ENCODE data around the gene APBA2.

APBA2 gene

DNA sequence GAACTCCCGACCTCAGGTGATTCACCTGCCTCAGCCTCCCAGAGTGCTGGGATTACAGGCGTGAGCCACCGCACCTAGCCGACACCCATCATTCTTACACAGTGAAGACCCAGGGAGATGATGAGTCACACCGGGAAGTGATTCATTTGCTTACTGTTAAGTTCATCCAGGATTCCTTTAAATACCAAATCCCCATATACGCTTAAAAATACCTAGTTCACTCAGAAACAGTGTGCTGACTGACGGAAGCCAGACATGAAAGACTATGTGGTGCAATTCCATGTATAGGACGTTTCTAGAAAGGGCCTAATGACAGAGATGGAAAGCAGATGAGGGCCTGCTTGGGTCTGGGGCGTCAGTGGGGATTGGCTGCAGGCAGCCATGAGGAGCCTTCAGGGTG, 75.2 kb downstream of the APBA2 start (continued):
- TF ChIP-seq, protein P1, sequence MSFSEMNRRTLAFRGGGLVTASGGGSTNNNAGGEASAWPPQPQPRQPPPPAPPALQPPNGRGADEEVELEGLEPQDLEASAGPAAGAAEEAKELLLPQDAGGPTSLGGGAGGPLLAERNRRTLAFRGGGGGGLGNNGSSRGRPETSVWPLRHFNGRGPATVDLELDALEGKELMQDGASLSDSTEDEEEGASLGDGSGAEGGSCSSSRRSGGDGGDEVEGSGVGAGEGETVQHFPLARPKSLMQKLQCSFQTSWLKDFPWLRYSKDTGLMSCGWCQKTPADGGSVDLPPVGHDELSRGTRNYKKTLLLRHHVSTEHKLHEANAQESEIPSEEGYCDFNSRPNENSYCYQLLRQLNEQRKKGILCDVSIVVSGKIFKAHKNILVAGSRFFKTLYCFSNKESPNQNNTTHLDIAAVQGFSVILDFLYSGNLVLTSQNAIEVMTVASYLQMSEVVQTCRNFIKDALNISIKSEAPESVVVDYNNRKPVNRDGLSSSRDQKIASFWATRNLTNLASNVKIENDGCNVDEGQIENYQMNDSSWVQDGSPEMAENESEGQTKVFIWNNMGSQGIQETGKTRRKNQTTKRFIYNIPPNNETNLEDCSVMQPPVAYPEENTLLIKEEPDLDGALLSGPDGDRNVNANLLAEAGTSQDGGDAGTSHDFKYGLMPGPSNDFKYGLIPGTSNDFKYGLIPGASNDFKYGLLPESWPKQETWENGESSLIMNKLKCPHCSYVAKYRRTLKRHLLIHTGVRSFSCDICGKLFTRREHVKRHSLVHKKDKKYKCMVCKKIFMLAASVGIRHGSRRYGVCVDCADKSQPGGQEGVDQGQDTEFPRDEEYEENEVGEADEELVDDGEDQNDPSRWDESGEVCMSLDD (tag by site-specific recombination; IDR thresholded peaks at IDR 0.05) = no peak
- TF ChIP-seq ZNF394 (tag by site-specific recombination; IDR thresholded peaks at IDR 0.05; ENCODE audit: borderline replicate concordance) (no peak), ZNF843 (tag by site-specific recombination; IDR thresholded peaks at IDR 0.05) (no peak), REPIN1 (tag by site-specific recombination; IDR thresholded peaks at IDR 0.05; ENCODE audit: low read depth) (no peak), ZNF654 (tag by site-specific recombination; IDR thresholded peaks at IDR 0.05; ENCODE audit: low read depth) (no peak), ZNF157 (tag by site-specific recombination; IDR thresholded peaks at IDR 0.05) (no peak), YY2 (tag by site-specific recombination; IDR thresholded peaks at IDR 0.05) (no peak), ZNF777 (tag by site-specific recombination; IDR thresholded peaks at IDR 0.05; ENCODE audit: borderline replicate concordance) (no peak)
- TF ChIP-seq, protein P2, sequence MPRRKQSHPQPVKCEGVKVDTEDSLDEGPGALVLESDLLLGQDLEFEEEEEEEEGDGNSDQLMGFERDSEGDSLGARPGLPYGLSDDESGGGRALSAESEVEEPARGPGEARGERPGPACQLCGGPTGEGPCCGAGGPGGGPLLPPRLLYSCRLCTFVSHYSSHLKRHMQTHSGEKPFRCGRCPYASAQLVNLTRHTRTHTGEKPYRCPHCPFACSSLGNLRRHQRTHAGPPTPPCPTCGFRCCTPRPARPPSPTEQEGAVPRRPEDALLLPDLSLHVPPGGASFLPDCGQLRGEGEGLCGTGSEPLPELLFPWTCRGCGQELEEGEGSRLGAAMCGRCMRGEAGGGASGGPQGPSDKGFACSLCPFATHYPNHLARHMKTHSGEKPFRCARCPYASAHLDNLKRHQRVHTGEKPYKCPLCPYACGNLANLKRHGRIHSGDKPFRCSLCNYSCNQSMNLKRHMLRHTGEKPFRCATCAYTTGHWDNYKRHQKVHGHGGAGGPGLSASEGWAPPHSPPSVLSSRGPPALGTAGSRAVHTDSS (tag by site-specific recombination; IDR thresholded peaks at IDR 0.05) = no peak

DNA sequence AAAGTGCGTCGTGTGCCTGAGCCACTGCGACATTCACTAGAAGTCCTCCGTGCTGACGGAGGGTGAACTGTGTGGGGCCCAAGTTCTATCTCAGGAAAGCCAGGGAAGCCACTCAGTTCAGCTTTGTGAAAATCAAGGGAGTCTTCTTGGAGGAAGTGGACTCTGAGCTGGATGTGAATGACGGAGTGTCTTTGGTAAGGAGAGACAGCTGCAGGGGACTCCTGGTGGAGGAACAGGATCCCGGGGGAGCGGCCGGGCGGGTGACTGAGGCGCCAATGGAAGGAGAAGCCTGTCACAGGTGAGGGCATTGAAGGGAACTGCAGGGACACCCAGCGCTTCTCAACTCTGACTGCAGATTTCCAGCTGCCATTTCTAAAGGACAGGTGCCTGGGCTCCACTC, 75.6 kb downstream of the APBA2 start:
- Histone ChIP-seq H3K4me3 (ENCODE audit: low read depth, low read length) (no peak overlapping the region), H3K36me3 (ENCODE audit: control insufficient read depth in 2 of 2, insufficient read depth in 1 of 2, low read length in 2 of 2) (no peaks in the 10 kb centered on the region), H3K9me3 (ENCODE audit: control insufficient read depth, insufficient read depth, low read depth, low read length) (no peaks in the 10 kb centered on the region), H3K27ac (ENCODE audit: extremely low read depth, low read depth, low read length) (no peak overlapping the region), H3K4me1 (ENCODE audit: control insufficient read depth, insufficient read depth, low read length) (no peaks in the 10 kb centered on the region)
- TF ChIP-seq ZNF623 (tag by site-specific recombination; IDR thresholded peaks at IDR 0.05) (no peak), ZNF274 (IDR thresholded peaks at IDR 0.05; ENCODE audit: low read length) (no peak), ZNF274 (tag by site-specific recombination; IDR thresholded peaks at IDR 0.05; ENCODE audit: borderline replicate concordance) (no peak), HOXC10 (CRISPR knock-in tag; IDR thresholded peaks at IDR 0.05) (no peak), ZFP3 (tag by site-specific recombination; IDR thresholded peaks at IDR 0.05; ENCODE audit: low read depth) (no peak), ZNF558 (tag by site-specific recombination; IDR thresholded peaks at IDR 0.05) (no peak), ZNF777 (tag by site-specific recombination; IDR thresholded peaks at IDR 0.05; ENCODE audit: borderline replicate concordance) (no peak), ZNF175 (tag by site-specific recombination; IDR thresholded peaks at IDR 0.05) (no peak), OSR2 (tag by site-specific recombination; IDR thresholded peaks at IDR 0.05) (no peak), ZNF37A (tag by site-specific recombination; IDR thresholded peaks at IDR 0.05) (no peak), ZBTB8A (tag by site-specific recombination; IDR thresholded peaks at IDR 0.05) (no peak), ZNF112 (tag by site-specific recombination; IDR thresholded peaks at IDR 0.05) (no peak)
- TF ChIP-seq, protein P3, sequence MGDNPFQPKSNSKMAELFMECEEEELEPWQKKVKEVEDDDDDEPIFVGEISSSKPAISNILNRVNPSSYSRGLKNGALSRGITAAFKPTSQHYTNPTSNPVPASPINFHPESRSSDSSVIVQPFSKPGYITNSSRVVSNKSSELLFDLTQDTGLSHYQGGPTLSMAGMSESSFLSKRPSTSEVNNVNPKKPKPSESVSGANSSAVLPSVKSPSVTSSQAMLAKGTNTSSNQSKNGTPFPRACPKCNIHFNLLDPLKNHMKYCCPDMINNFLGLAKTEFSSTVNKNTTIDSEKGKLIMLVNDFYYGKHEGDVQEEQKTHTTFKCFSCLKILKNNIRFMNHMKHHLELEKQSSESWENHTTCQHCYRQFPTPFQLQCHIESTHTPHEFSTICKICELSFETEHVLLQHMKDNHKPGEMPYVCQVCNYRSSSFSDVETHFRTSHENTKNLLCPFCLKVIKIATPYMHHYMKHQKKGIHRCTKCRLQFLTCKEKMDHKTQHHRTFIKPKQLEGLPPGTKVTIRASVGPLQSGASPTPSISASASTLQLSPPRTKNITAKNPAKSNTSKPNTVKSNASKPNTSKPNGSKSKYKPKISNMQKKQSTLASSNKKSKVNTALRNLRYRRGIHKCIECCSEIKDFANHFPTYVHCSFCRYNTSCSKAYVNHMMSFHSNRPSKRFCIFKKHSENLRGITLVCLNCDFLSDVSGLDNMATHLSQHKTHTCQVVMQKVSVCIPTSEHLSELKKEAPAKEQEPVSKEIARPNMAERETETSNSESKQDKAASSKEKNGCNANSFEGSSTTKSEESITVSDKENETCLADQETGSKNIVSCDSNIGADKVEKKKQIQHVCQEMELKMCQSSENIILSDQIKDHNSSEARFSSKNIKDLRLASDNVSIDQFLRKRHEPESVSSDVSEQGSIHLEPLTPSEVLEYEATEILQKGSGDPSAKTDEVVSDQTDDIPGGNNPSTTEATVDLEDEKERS (tag by site-specific recombination; IDR thresholded peaks at IDR 0.05) = no peak
- TF ChIP-seq, protein P4, sequence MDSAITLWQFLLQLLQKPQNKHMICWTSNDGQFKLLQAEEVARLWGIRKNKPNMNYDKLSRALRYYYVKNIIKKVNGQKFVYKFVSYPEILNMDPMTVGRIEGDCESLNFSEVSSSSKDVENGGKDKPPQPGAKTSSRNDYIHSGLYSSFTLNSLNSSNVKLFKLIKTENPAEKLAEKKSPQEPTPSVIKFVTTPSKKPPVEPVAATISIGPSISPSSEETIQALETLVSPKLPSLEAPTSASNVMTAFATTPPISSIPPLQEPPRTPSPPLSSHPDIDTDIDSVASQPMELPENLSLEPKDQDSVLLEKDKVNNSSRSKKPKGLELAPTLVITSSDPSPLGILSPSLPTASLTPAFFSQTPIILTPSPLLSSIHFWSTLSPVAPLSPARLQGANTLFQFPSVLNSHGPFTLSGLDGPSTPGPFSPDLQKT (IDR thresholded peaks at IDR 0.05; ENCODE audit: borderline replicate concordance, low read depth, low read length) = no peak
- ChIA-PET POLR2A (no interaction called here), CTCF (no interaction called here)
